GM19025 (cell line): ENCODE results near the gene KCNB1.

Experiments
- ATAC-seq: cut with Tn5 transposase; IDR thresholded peaks from one replicate; pipeline ENCODE4 v1.9.1; 2021; ENCODE audit warnings: mild to moderate bottlenecking, low read depth, moderate library complexity; ENCODE audit not compliant: unreplicated experiment

Gene KCNB1

GRCh38 chr20:49475292-49476015, 7.0 kb downstream of the KCNB1 start:
- no peak for ATAC-seq

GRCh38 chr20:49471397-49471796, 11.1 kb downstream of the KCNB1 start:
- ATAC-seq: no peak

GRCh38 chr20:49470922-49471321, 11.5 kb downstream of the KCNB1 start:
- ATAC-seq: no peak

- ATAC-seq: no peak
Observed at GRCh38 chr20:49469060-49469459, 13.4 kb downstream of the KCNB1 start.

- no peak for ATAC-seq
Observed at GRCh38 chr20:49468412-49468811, 14.1 kb downstream of the KCNB1 start.

- no peak for ATAC-seq
Observed at GRCh38 chr20:49466114-49466912, 16.2 kb downstream of the KCNB1 start.

- ATAC-seq: no peak
Observed at GRCh38 chr20:49464556-49464955, 17.9 kb downstream of the KCNB1 start.

- no peak for ATAC-seq
Observed at GRCh38 chr20:49462626-49463025, 19.8 kb downstream of the KCNB1 start.

GRCh38 chr20:49461894-49462620, 20.4 kb downstream of the KCNB1 start:
- ATAC-seq: no peak

- no peak for ATAC-seq
Observed at GRCh38 chr20:49460916-49461315, 21.6 kb downstream of the KCNB1 start.

- ATAC-seq: no peak
Observed at GRCh38 chr20:49460131-49460530, 22.3 kb downstream of the KCNB1 start.

- ATAC-seq: no peak
Observed at GRCh38 chr20:49459684-49460083, 22.8 kb downstream of the KCNB1 start.

- no peak for ATAC-seq
Observed at GRCh38 chr20:49457444-49457843, 25.0 kb downstream of the KCNB1 start.

- no peak for ATAC-seq
Observed at GRCh38 chr20:49456646-49457045, 25.8 kb downstream of the KCNB1 start.

GRCh38 chr20:49455691-49456090, 26.8 kb downstream of the KCNB1 start:
- ATAC-seq: no peak

- no peak for ATAC-seq
Observed at GRCh38 chr20:49452011-49452482, 30.4 kb downstream of the KCNB1 start.

- no peak for ATAC-seq
Observed at GRCh38 chr20:49450281-49450721, 32.2 kb downstream of the KCNB1 start.

GRCh38 chr20:49448917-49449316, 33.6 kb downstream of the KCNB1 start:
- no peak for ATAC-seq

GRCh38 chr20:49447946-49448809, 34.3 kb downstream of the KCNB1 start:
- ATAC-seq: no peak

- no peak for ATAC-seq
Observed at GRCh38 chr20:49447364-49447763, 35.1 kb downstream of the KCNB1 start.
